HepG2 (cell line): ENCODE data around the gene COL25A1. TPM values are rescaled to one million over a fixed set of nuclear protein-coding genes. Genes with fewer than 3 reads are reported as not detected.

Experiments used
- ATAC-seq: fragments of 200-7000 bp; cut with Tn5 transposase; 3 replicates; pipeline ENCODE4 v1.9.1; 2020; ENCODE audit warnings: mild to moderate bottlenecking, moderate library complexity
- BruUV-seq: library from RNA; stranded (reverse); fragments of 400-500 nt; replicated peaks from 2 replicates; lab custom pipeline; 2021; lab: Mats Ljungman, UMichigan
- CTCF ChIA-PET: fragments of 300-600 bp; formaldehyde crosslinking; extraction: SDS; loops from one replicate; lab custom pipeline; 2021; ENCODE audit warnings: low total read pairs, inconsistent platforms, low intra/inter-chr PET ratio; lab: Yijun Ruan, JAX
- POLR2A ChIA-PET: fragments of 350-600 bp; sonication (Branson Sonifier 250); formaldehyde crosslinking; loops from one replicate; lab custom pipeline; 2020; ENCODE audit warnings: antibody characterized with exemption, inconsistent platforms; lab: Yijun Ruan, JAX
- DNase-seq: peaks from one replicate; pipeline ENCODE4 v3.0.0-alpha.2; 2015; ENCODE audit warnings: low spot score
- FAIRE-seq: peaks from 3 replicates; lab custom pipeline; 2011; peaks lifted over from hg19 to GRCh38; lab: Jason Lieb, UNC
- H2AFZ ChIP-seq: one replicate; pipeline ENCODE4 v1.6.1; 2011; ENCODE audit warnings: low read length, inconsistent platforms
- H3K27ac ChIP-seq: fragments of 300-600 bp; 3 replicates; pipeline ENCODE4 v1.8.0; 2011; ENCODE audit warnings: mixed run types, mild to moderate bottlenecking, mixed read lengths, low read length, inconsistent platforms; ENCODE audit not compliant: insufficient read depth; ENCODE audit errors: extremely low read length
- H3K27me3 ChIP-seq, 2 experiments: fragments of 200-600 bp in 1 of 2; 2 replicates in 1 of 2; 3 replicates in 1 of 2; pipeline versions ENCODE4 v1.6.0 to v1.8.0; 2011; ENCODE audit warnings: low read length in 2 of 2, mild to moderate bottlenecking in 2 of 2, moderate library complexity in 2 of 2, inconsistent platforms in 1 of 2; ENCODE audit not compliant: insufficient read depth in 2 of 2, control insufficient read depth in 1 of 2
- H3K36me3 ChIP-seq, 2 experiments: fragments of 200-600 bp in 1 of 2; replicated peaks in 1 of 2; 2 replicates in 1 of 2; 3 replicates in 1 of 2; pipeline versions ENCODE4 v1.5.1 to v1.8.0; 2011; ENCODE audit warnings: low read length in 2 of 2, inconsistent platforms in 1 of 2; ENCODE audit not compliant: insufficient read depth in 2 of 2, control insufficient read depth in 1 of 2
- H3K4me1 ChIP-seq: 2 replicates; pipeline ENCODE4 v1.5.1; 2012; ENCODE audit warnings: low read length, inconsistent platforms; ENCODE audit not compliant: insufficient read depth
- H3K4me2 ChIP-seq: 2 replicates; pipeline ENCODE4 v1.6.0; 2011; ENCODE audit warnings: low read depth, low read length, inconsistent platforms
- H3K4me3 ChIP-seq, 3 experiments: fragments of 200-600 bp in 1 of 3; sonication (generic), shearing (Covaris generic) in 1 of 3; replicated peaks in 1 of 3; 2 replicates each; pipeline ENCODE4 v1.5.1; 2011 to 2016; ENCODE audit warnings: low read length in 3 of 3, inconsistent platforms in 2 of 3, low read depth in 2 of 3, mild to moderate bottlenecking in 2 of 3, control low read depth in 1 of 3, mixed read lengths in 1 of 3; ENCODE audit not compliant: insufficient read depth in 1 of 3
- H3K79me2 ChIP-seq: one replicate; pipeline ENCODE4 v1.6.1; 2011; ENCODE audit warnings: low read length, inconsistent platforms; ENCODE audit not compliant: insufficient read depth
- H3K9ac ChIP-seq: 2 replicates; pipeline ENCODE4 v1.6.0; 2011; ENCODE audit warnings: mild to moderate bottlenecking, low read depth, low read length, inconsistent platforms; ENCODE audit not compliant: insufficient read depth
- H3K9me3 ChIP-seq: 2 replicates; pipeline ENCODE4 v1.5.1; 2012; ENCODE audit warnings: mild to moderate bottlenecking, low read length
- H4K20me1 ChIP-seq: 2 replicates; pipeline ENCODE4 v1.6.0; 2011; ENCODE audit warnings: inconsistent platforms, mild to moderate bottlenecking, low read length, moderate library complexity; ENCODE audit not compliant: insufficient read depth
- ISL2 ChIP-seq: sonication (generic); formaldehyde crosslinking; IDR thresholded peaks from 2 replicates; pipeline ENCODE4 v1.5.0; 2020; ENCODE audit warnings: missing genetic modification reagents
- MAFG ChIP-seq: sonication (generic); formaldehyde crosslinking; IDR thresholded peaks from 2 replicates; pipeline ENCODE4 v1.5.1; 2020; ENCODE audit warnings: mild to moderate bottlenecking, missing genetic modification reagents
- MED13 ChIP-seq: sonication (generic); formaldehyde crosslinking; IDR thresholded peaks from 2 replicates; pipeline ENCODE4 v1.5.0; 2020; ENCODE audit warnings: missing genetic modification reagents
- MTA1 ChIP-seq: sonication (generic); formaldehyde crosslinking; IDR thresholded peaks from 2 replicates; pipeline ENCODE4 v1.4.0; 2020; ENCODE audit warnings: missing genetic modification reagents, mild to moderate bottlenecking, borderline replicate concordance
- STAG1 ChIP-seq: sonication (generic); formaldehyde crosslinking; IDR thresholded peaks from 2 replicates; pipeline ENCODE4 v1.4.0; 2020; ENCODE audit warnings: missing genetic modification reagents
- ZFYVE20 ChIP-seq: sonication (generic); formaldehyde crosslinking; IDR thresholded peaks from 2 replicates; pipeline ENCODE4 v1.8.0; 2023; ENCODE audit warnings: low read depth, mild to moderate bottlenecking, moderate library complexity, missing genetic modification reagents, borderline replicate concordance
- ZNF296 ChIP-seq: sonication (generic); formaldehyde crosslinking; conservative IDR thresholded peaks from 2 replicates; pipeline ENCODE4 v1.5.0; 2020; ENCODE audit warnings: mild to moderate bottlenecking, missing genetic modification reagents
- ZNF317 ChIP-seq: sonication (generic); formaldehyde crosslinking; IDR thresholded peaks from 2 replicates; pipeline ENCODE4 v1.5.0; 2020; ENCODE audit warnings: mild to moderate bottlenecking, missing genetic modification reagents
- ZNF326 ChIP-seq: sonication (generic); formaldehyde crosslinking; IDR thresholded peaks from 2 replicates; pipeline ENCODE4 v1.4.0; 2020; ENCODE audit warnings: missing genetic modification reagents, borderline replicate concordance
- ZNF331 ChIP-seq: sonication (generic); formaldehyde crosslinking; IDR thresholded peaks from 2 replicates; pipeline ENCODE4 v1.4.0; 2020; ENCODE audit warnings: missing genetic modification reagents
- ZNF776 ChIP-seq: sonication (generic); formaldehyde crosslinking; IDR thresholded peaks from 2 replicates; pipeline ENCODE4 v1.4.0; 2020; ENCODE audit warnings: mild to moderate bottlenecking, missing genetic modification reagents
- WGBS: methylation state at CpG from one replicate; pipeline ENCODE4 v1.1.6; 2017; ENCODE audit warnings: low lambda C conversion rate; 5-methylcytosine and 5-hydroxymethylcytosine counted together
- in situ Hi-C: cut with HindIII; loops from 2 replicates; pipeline ENCODE4 v1.10.0; 2017; ENCODE audit warnings: low pct_unique_long_range_greater_than_20kb; ENCODE audit not compliant: extremely low pct_ligation_motif_present
- intact Hi-C: fragments of 100-400 bp; cut with micrococcal nuclease; formaldehyde crosslinking; loops from one replicate; pipeline ENCODE4 v1.10.0; 2022; ENCODE audit not compliant: unreplicated experiment
- polyA plus RNA-seq, 8 experiments: library from polyadenylated mRNA; depleted of rRNA in 3 of 8; stranded (reverse) in 7 of 8; unstranded in 1 of 8; fragments of >200 nt; fragmentation: Illumina TruSeq in 4 of 8; extraction: Trizol in 4 of 8; gene quantifications; 2 replicates each; pipeline versions ENCODE4 v1.2.1 to v1.2.3, GENCODE V29; 2011 to 2016; ENCODE audit warnings: low read depth in 4 of 8, missing spikeins in 1 of 8, mixed read lengths in 1 of 8; ENCODE audit not compliant: insufficient read depth in 1 of 8
- total RNA-seq, 5 experiments: library from RNA; depleted of rRNA; stranded (reverse); fragments of >200 nt; fragmentation: Illumina TruSeq; extraction: Trizol; gene quantifications; 2 replicates each; pipeline ENCODE4 v1.2.3, GENCODE V29; 2016; ENCODE audit warnings: low read depth in 1 of 5
- TF ChIP-seq, protein P1 (sequence below): sonication (generic); formaldehyde crosslinking; conservative IDR thresholded peaks from 2 replicates; pipeline ENCODE4 v1.4.0; 2020; ENCODE audit warnings: missing genetic modification reagents
- TF ChIP-seq, protein P2 (sequence below): IDR thresholded peaks from 2 replicates; pipeline ENCODE4 v1.6.1; 2016

COL25A1 gene
- total and polyA plus RNA-seq, 2 of the 13 experiments (the other 11 are each of a cell fraction or from before 2014, with no cell fraction given): not detected

DNA sequence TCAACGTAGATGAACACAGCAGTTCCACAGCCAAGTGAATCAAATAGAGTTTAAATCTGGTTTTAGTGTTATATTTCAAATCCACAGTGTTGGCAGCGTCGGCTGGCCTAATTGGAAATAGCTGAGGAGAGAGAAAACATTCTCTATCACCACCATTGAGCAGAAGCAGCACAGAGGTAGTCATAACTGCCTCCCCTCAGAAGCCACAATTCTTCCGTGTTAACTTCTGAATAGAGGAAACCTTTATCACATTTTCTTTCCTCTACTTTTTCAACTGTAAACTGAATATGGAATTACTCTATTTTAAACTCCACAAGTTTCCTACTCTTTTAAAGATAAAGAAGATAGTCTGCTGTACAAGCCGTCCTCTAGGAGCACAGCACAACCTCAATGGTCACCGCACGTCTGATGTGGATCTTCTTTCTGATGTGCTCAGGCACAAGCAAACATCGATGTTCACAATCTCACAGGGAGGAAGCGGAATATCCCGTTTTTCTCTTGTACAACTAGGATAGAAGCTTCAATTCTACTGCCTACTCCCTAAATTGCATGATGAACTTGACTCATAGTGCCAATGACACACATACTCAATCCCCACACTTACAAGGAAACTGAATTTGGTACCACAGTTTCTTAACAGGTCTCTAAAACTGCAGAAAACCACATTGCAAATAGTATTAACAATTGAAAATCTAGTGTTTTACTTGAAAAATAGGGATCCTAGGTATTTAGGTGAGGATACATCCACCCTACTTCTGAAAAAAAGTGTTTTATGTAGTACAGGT, 321.8 kb downstream of the COL25A1 start:
- Histone ChIP-seq H3K4me1 (no peaks in the 10 kb centered on the region), H3K9ac (no peak overlapping the region), H3K27me3 (peaks cover 0 to 9% of the 10 kb centered on the region in 2 experiments; a peak in 1 of 5 replicates), H3K9me3 (no peaks in the 10 kb centered on the region), H3K36me3 (no peaks in the 10 kb centered on the region), H3K27ac (no peak overlapping the region), H3K79me2 (no peaks in the 10 kb centered on the region), H3K4me3 (no peak overlapping the region), H2AFZ (no peak overlapping the region), H4K20me1 (no peaks in the 10 kb centered on the region), H3K4me2 (no peak overlapping the region)
- FAIRE-seq (no peak), ATAC-seq (no peak), DNase-seq (no peak)
- 26% methylated on average over 10 of the region's 10 CpGs for WGBS
- TF ChIP-seq MAFG (CRISPR knock-in tag) (no peak), ZFYVE20 (CRISPR knock-in tag) (no peak), ZNF776 (CRISPR knock-in tag) (no peak), STAG1 (CRISPR knock-in tag) (no peak), ZNF296 (CRISPR knock-in tag) (no peak), ZNF331 (CRISPR knock-in tag) (no peak), ZNF326 (CRISPR knock-in tag) (no peak), ISL2 (CRISPR knock-in tag) (no peak), ZNF317 (CRISPR knock-in tag) (no peak), MTA1 (no peak), MED13 (no peak)
- TF ChIP-seq, protein P1, sequence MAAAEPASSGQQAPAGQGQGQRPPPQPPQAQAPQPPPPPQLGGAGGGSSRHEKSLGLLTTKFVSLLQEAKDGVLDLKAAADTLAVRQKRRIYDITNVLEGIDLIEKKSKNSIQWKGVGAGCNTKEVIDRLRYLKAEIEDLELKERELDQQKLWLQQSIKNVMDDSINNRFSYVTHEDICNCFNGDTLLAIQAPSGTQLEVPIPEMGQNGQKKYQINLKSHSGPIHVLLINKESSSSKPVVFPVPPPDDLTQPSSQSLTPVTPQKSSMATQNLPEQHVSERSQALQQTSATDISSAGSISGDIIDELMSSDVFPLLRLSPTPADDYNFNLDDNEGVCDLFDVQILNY (CRISPR knock-in tag): no peak
- TF ChIP-seq, protein P2, sequence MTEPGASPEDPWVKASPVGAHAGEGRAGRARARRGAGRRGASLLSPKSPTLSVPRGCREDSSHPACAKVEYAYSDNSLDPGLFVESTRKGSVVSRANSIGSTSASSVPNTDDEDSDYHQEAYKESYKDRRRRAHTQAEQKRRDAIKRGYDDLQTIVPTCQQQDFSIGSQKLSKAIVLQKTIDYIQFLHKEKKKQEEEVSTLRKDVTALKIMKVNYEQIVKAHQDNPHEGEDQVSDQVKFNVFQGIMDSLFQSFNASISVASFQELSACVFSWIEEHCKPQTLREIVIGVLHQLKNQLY (CRISPR knock-in tag): no peak
- ChIA-PET CTCF (no interaction called here), POLR2A (no interaction called here)
- intact Hi-C loops (no loop called here), in situ Hi-C loops (no loop called here)
- BruUV-seq: no TSS peak
